GM23338 (cell line): Measurements from ENCODE around the gene MINDY4. TPM values are rescaled to one million over a fixed set of nuclear protein-coding genes. Genes with fewer than 3 reads are reported as not detected.

Source experiments
- ATAC-seq: fragments of 200-7000 bp; cut with Tn5 transposase; 3 replicates; pipeline ENCODE4 v1.9.1; 2020
- DNase-seq: peaks from one replicate; pipeline ENCODE4 v3.0.0-alpha.2; 2015; ENCODE audit warnings: low spot score
- H2AFZ ChIP-seq: fragments of 200-600 bp; sonication (generic); 2 replicates; pipeline ENCODE4 v1.8.0; 2016; ENCODE audit warnings: antibody characterized with exemption, mild to moderate bottlenecking, moderate library complexity
- H3F3A ChIP-seq: fragments of 200-600 bp; sonication (generic); replicated peaks from 2 replicates; pipeline ENCODE4 v1.8.0; 2017; ENCODE audit warnings: antibody characterized with exemption, mixed run types, low read depth
- H3K27ac ChIP-seq: fragments of 200-600 bp; sonication (generic); 2 replicates; pipeline ENCODE4 v1.6.1; 2016; ENCODE audit warnings: low read depth
- H3K27me3 ChIP-seq: fragments of 200-600 bp; sonication (generic); 2 replicates; pipeline ENCODE4 v1.8.0; 2016; ENCODE audit warnings: mild to moderate bottlenecking, mixed run types, moderate library complexity; ENCODE audit not compliant: insufficient read depth
- H3K36me3 ChIP-seq: fragments of 200-600 bp; sonication (generic); 2 replicates; pipeline ENCODE4 v1.8.0; 2016; ENCODE audit warnings: mild to moderate bottlenecking; ENCODE audit not compliant: insufficient read depth
- H3K4me1 ChIP-seq: fragments of 200-600 bp; sonication (generic); 2 replicates; pipeline ENCODE4 v1.8.0; 2016; ENCODE audit warnings: mild to moderate bottlenecking, moderate library complexity; ENCODE audit not compliant: insufficient read depth
- H3K4me2 ChIP-seq: fragments of 200-600 bp; sonication (generic); 2 replicates; pipeline ENCODE4 v1.7.1; 2017; ENCODE audit warnings: mixed run types
- H3K4me3 ChIP-seq: fragments of 200-600 bp; sonication (generic); 2 replicates; pipeline ENCODE4 v1.6.1; 2016; ENCODE audit warnings: mixed run types
- H3K79me2 ChIP-seq: fragments of 200-600 bp; sonication (generic); replicated peaks from 2 replicates; pipeline ENCODE4 v1.8.0; 2017; ENCODE audit warnings: mild to moderate bottlenecking; ENCODE audit not compliant: insufficient read depth
- H3K9me2 ChIP-seq: fragments of 200-600 bp; sonication (generic); 2 replicates; pipeline ENCODE4 v1.8.0; 2017; ENCODE audit not compliant: insufficient read depth
- H4K20me1 ChIP-seq: fragments of 200-600 bp; sonication (generic); replicated peaks from 2 replicates; pipeline ENCODE4 v1.8.0; 2017; ENCODE audit warnings: mild to moderate bottlenecking; ENCODE audit not compliant: insufficient read depth
- H3K27ac Mint-ChIP-seq: 2 replicates; pipeline ENCODE4 v1.8.0; 2020; ENCODE audit warnings: inconsistent platforms, mild to moderate bottlenecking, moderate library complexity, mixed read lengths
- H3K27me3 Mint-ChIP-seq: 3 replicates; pipeline ENCODE4 v1.8.0; 2022; ENCODE audit warnings: low read depth, mild to moderate bottlenecking, moderate library complexity, mixed read lengths, inconsistent platforms; ENCODE audit not compliant: insufficient read depth, poor library complexity
- H3K36me3 Mint-ChIP-seq: 3 replicates; pipeline ENCODE4 v1.8.0; 2021; ENCODE audit warnings: low read depth, mild to moderate bottlenecking, inconsistent platforms, moderate library complexity, mixed read lengths
- H3K4me1 Mint-ChIP-seq: 3 replicates; pipeline ENCODE4 v1.8.0; 2020; ENCODE audit warnings: mild to moderate bottlenecking, inconsistent platforms, mixed read lengths
- H3K4me3 Mint-ChIP-seq: 3 replicates; pipeline ENCODE4 v1.8.0; 2021; ENCODE audit warnings: moderate library complexity, mild to moderate bottlenecking, inconsistent platforms, mixed read lengths
- H3K9me3 Mint-ChIP-seq: 3 replicates; pipeline ENCODE4 v1.8.0; 2020; ENCODE audit warnings: moderate library complexity, mild to moderate bottlenecking, inconsistent platforms, mixed read lengths
- CREB1 ChIP-seq: fragments of 250-450 bp; sonication (Bioruptor Pico); IDR thresholded peaks from 2 replicates; pipeline ENCODE4 v1.5.0; 2020; ENCODE audit warnings: low read depth, mild to moderate bottlenecking, moderate library complexity
- ETS1 ChIP-seq: IDR thresholded peaks from 2 replicates; pipeline ENCODE4 v1.6.1; 2016; ENCODE audit warnings: antibody characterized with exemption
- EZH2 ChIP-seq: fragments of 200-600 bp; sonication (generic); IDR thresholded peaks from one replicate; pipeline ENCODE4 v1.8.0; 2017; ENCODE audit warnings: antibody characterized with exemption, mild to moderate bottlenecking, low read depth; ENCODE audit not compliant: unreplicated experiment
- EZH2phosphoT487 ChIP-seq: fragments of 200-600 bp; sonication (generic); IDR thresholded peaks from one replicate; pipeline ENCODE4 v1.8.1; 2018; ENCODE audit warnings: antibody characterized with exemption; ENCODE audit not compliant: unreplicated experiment
- JUNB ChIP-seq: IDR thresholded peaks from one replicate; pipeline ENCODE4 v1.6.1; 2016; ENCODE audit warnings: antibody characterized with exemption; ENCODE audit not compliant: unreplicated experiment
- NANOG ChIP-seq: IDR thresholded peaks from 2 replicates; pipeline ENCODE4 v1.6.1; 2016; ENCODE audit warnings: antibody characterized with exemption, borderline replicate concordance
- POLR2AphosphoS5 ChIP-seq: IDR thresholded peaks from 2 replicates; pipeline ENCODE4 v1.6.1; 2016; ENCODE audit warnings: antibody characterized with exemption, low read depth
- ZNF331 ChIP-seq: fragments of 250-450 bp; sonication (Bioruptor Pico); IDR thresholded peaks from 2 replicates; pipeline ENCODE4 v1.5.0; 2020; ENCODE audit warnings: low read depth, mild to moderate bottlenecking, moderate library complexity
- ZNF462 ChIP-seq: fragments of 250-450 bp; sonication (Bioruptor Pico); IDR thresholded peaks from 2 replicates; pipeline ENCODE4 v1.5.0; 2020; ENCODE audit warnings: mild to moderate bottlenecking, moderate library complexity
- polyA plus RNA-seq: library from polyadenylated mRNA; unstranded; fragments of >200 nt; fragmentation: Nextera tagmentation; extraction: Ambion mirVana; gene quantifications from 2 replicates; pipeline ENCODE4 v1.2.1, GENCODE V29; 2016
- total RNA-seq: library from RNA; depleted of rRNA; stranded (reverse); fragments of >200 nt; shearing (Covaris generic); gene quantifications from 2 replicates; pipeline ENCODE4 v1.2.3, GENCODE V29; 2014

The MINDY4 gene
- total and polyA plus RNA-seq, 2 experiments from 2014 or later, result 1.7 to 4.4 TPM

- Histone ChIP-seq H3K27ac (no peak overlapping the region), H3K4me3 (no peak overlapping the region), H3K36me3 (peaks cover 5% of the 10 kb centered on the region; the same call in 1 of the 2 replicates), H3K4me1 (no peaks in the 10 kb centered on the region), H2AFZ (no peak overlapping the region), H3K27me3 (no peaks in the 10 kb centered on the region), H4K20me1 (no peaks in the 10 kb centered on the region; the same call in 1 of the 2 replicates), H3K9me2 (no peaks in the 10 kb centered on the region), H3K4me2 (no peak overlapping the region), H3K79me2 (no peaks in the 10 kb centered on the region), H3F3A (no peaks in the 10 kb centered on the region)
- H3K4me3 Mint-ChIP-seq, result no peak overlapping the region
- ATAC-seq (no peak), DNase-seq (no peak)
- no peaks in the 10 kb centered on the region for H3K9me3 Mint-ChIP-seq
- peaks cover 13% of the 10 kb centered on the region for H3K36me3 Mint-ChIP-seq
- TF ChIP-seq NANOG (no peak), EZH2 (no peak), POLR2AphosphoS5 (no peak), EZH2phosphoT487 (no peak), JUNB (no peak)
- no peaks in the 10 kb centered on the region for H3K4me1 Mint-ChIP-seq
- H3K27ac Mint-ChIP-seq, result no peak overlapping the region
- H3K27me3 Mint-ChIP-seq, result no peaks in the 10 kb centered on the region
Measured at GRCh38 chr7:30780941-30781340, 9.7 kb downstream of the MINDY4 start.

- H4K20me1 ChIP-seq, result no peaks in the 10 kb centered on the region
- no peak overlapping the region for H3K4me3 ChIP-seq
- no peaks in the 10 kb centered on the region for H3K79me2 ChIP-seq
- H3K9me2 ChIP-seq, result no peaks in the 10 kb centered on the region
- no peak overlapping the region for H3K27ac Mint-ChIP-seq
- H3K36me3 ChIP-seq, result peaks cover 5% of the 10 kb centered on the region; the same call in 1 of the 2 replicates
- DNase-seq (no peak), ATAC-seq (no peak)
- H3K27me3 Mint-ChIP-seq, result no peaks in the 10 kb centered on the region
- no peak for TF ChIP-seq POLR2AphosphoS5
- no peak for TF ChIP-seq ZNF331
- TF ChIP-seq ETS1, result no peak
- TF ChIP-seq ZNF462 (CRISPR knock-in tag), result no peak
- no peak for TF ChIP-seq CREB1 (CRISPR knock-in tag)
- H3F3A ChIP-seq, result no peaks in the 10 kb centered on the region
- no peak overlapping the region for H3K4me3 Mint-ChIP-seq
- H3K36me3 Mint-ChIP-seq, result peaks cover 13% of the 10 kb centered on the region
- H3K9me3 Mint-ChIP-seq, result no peaks in the 10 kb centered on the region
- H3K4me1 ChIP-seq, result no peaks in the 10 kb centered on the region
- no peaks in the 10 kb centered on the region for H3K4me1 Mint-ChIP-seq
- H2AFZ ChIP-seq, result no peak overlapping the region
- no peak overlapping the region for H3K27ac ChIP-seq
- no peak overlapping the region for H3K4me2 ChIP-seq
- no peaks in the 10 kb centered on the region for H3K27me3 ChIP-seq
Measured at GRCh38 chr7:30782690-30783089, 11.5 kb downstream of the MINDY4 start.
